Colon (tissue), 2 donors: Measurements from ENCODE around the gene MRPS12.
"Not testable (repeated sequence)": the region's sequence is repeated elsewhere in the genome, so short reads cannot be mapped to it uniquely, and the experiment has no call there.

ENCODE experiments used
- FAIRE-seq: peaks from 2 replicates; lab custom pipeline; 2012; peaks lifted over from hg19 to GRCh38; lab: Jason Lieb, UNC
- donor health status: control.
- donor health status: control.

Gene MRPS12

DNA sequence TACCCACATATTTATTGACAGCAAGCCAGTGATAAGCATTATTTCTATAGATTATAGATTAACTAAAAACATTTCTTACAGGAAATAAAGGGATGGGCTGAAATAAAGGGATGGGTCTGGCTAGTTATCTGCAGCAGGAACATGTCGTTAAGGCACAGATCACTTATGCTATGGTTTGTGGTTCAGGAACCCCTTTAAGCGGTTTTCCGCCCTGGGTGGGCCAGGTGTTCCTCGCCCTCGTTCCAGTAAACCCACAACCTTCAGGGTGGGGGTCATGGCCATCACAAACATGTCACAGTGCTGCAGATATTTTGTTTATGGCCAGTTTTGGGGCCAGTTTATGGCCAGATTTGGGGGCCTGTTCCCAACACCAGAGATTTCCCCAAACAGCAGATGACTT is 10.7 kb downstream of the MRPS12 start:
- not testable (repeated sequence) for FAIRE-seq

DNA sequence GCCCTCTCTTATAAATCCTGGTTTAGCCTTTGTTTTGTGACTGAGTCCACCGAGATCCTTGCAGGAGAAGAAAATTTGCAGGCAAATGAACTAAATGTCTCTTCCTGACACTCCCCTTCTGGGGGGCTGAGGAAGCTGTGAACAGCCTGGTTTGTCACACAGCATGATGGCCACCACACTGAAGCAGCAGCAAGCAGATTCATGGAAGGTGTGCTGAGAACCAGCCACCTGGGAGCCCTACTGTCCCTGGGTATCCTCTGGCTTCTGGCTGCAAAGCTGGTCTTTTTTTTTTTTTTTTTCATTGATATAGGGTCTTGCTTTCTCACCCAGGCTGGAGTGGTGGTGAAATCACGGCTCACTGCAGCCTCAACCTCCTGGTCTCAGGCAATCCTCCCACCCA is 11.2 kb downstream of the MRPS12 start:
- FAIRE-seq = no peak

DNA sequence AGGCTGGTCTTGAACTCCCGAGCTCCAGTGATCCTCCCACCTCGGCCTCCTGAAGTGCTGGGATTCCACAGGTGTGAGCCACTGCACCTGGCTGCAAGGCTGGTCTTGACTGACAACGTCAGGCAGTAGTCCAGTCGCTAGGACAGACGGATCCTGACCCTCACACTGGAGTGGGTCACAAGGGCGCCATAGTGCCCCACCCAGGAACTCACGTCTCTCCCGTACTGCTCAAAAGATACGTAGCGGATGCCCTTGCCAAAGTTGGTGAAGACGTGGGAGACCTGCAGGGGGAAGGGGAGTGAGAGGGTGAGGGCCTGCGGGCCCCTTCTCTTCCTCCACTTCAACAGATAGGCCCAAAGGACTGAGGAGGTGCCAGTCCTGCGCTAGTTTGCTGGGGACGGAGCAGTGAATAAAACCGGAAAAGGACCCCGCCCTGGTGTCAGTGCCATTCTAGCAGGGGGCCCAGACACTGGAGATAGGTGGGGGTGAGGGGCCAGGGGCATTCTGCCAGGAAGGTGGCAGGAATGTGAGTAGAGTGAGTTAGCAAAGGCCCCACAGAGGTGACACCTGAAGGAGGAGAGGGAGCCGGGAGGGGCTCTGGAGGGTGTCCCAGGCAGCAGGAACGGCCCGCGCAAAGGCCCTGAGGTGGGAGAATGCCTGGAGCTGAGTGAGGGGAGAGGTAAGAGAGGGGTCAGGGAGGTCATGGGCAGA is 11.9 kb downstream of the MRPS12 start:
- FAIRE-seq = no peak

DNA sequence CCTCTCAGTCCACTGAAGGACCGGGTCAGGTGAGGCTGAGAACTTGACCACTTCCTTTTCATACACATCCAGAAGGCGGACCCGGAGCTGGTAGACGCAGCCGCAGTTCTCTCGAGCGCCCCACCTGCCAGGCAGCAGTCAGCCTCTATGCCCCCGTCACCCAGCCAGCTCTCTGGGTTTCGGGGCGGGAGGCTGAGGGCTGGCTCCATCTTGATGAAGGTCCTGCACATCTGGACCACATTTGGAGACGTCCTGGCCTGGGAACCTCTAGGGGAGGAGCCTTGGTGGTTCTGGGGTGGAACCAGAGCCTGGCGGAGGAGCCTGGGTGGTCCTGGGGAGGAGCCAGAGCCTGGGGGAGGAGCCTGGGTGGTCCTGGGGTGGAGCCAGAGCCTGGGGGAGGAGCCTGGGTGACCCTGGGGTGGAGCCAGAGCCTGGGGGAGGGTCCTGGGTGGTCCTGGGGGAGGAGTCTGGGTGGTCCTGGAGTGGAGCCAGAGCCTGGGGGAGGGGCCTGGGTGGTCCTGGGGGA is 14.3 kb downstream of the MRPS12 start:
- FAIRE-seq = no peak

DNA sequence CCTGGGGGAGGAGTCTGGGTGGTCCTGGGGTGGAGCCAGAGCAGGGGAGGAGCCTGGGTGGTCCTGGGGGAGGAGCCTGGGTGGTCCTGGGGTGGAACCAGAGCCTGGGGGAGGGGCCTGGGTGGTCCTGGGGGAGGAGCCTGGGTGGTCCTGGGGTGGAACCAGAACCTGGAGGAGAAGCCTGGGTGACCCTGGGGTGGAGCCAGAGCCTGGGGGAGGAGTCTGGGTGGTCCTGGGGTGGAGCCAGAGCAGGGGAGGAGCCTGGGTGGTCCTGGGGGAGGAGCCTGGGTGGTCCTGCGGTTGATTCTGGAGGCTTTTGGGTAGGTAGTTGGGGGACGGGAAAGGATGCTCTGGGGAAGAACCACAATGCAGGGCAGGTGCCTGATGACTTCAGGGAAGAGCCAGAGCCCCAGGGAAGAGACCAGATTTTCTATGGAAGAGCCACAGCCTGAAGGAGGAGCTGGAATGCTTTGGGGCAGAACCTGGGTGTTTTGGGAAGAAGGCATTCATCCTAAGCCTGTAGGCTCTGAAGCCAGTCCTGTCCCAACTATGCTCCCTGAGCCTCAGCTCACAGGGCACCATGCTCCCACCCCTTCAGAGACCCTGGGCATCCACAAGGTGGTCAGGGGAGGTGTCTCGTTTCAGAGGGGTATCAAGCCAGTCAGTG is 15.0 kb downstream of the MRPS12 start:
- no peak for FAIRE-seq

DNA sequence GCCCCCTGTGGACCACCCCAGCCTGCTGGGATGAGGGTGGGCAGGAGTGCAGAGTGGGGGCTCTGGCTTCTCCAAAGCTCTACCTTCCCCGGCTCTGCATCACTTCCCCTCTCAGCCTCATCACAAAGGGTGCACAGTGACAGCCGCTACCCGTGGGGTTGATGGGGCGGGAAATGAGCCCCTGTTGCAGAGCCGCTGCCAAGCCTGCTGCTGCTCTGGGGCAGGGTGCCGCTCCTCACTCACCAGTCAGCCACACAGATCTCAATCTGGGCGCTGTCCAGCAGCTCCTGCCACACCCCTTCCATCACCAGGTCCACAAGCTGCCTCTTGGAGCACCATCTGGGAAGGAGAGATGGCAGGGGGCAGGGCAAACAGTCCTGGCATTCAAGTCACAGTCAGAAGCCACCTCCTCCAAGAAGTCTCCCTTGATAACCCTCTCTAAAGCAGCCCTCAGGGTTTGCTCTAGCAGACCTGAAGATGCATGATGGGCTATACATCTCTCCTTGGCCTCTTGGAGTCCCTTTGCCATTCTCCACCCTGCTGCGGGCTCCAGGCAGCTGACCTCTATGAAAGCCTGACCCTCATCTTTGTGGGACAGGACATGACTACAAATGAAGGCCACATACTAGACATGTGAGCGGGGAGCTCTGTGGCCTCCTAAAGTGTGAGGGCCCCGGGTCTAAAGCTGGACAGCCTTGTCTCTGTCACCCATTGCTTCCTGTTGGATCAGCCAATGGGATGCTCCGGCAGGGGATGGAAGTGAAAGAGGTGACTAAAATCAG is 15.7 kb downstream of the MRPS12 start:
- no peak for FAIRE-seq

DNA sequence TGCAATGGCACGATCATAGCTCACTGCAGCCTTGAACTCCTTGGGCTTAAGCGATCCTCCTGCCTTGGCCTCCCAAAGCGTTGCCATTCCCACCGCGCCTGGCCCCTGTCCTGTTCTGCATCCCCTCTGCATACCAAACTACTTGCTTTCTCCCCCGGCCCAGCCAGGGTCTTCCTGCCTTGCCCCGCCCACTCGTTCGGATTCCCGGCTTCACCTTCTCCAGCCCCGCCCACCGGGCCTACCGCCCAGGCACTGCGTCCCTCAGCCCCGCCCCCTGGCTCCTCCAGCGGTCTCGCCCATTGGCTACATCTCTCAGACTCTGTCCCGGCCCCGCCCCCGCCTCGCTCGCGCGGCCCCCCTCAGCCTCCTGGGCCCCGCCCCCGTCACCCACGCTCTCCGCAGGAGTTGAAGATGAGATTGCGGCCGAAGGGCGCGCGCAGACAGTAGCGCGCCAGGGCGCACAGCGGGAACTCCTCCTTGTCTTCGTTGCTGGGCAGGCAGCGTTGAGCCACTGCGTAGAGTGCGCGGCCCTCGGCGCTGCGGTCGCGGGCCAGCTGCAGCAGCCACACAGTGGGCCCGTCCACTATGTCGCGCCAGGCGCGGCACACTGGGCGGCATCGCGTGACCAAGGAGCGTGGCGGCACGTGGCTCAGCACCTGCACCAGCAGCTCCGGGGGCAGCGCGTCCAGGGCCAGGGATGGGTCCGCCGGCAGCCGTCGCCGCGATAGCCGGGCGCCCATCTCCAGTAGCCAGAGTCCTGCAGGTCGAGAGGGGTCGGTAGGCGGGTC is 19.0 kb downstream of the MRPS12 start:
- FAIRE-seq = no peak

DNA sequence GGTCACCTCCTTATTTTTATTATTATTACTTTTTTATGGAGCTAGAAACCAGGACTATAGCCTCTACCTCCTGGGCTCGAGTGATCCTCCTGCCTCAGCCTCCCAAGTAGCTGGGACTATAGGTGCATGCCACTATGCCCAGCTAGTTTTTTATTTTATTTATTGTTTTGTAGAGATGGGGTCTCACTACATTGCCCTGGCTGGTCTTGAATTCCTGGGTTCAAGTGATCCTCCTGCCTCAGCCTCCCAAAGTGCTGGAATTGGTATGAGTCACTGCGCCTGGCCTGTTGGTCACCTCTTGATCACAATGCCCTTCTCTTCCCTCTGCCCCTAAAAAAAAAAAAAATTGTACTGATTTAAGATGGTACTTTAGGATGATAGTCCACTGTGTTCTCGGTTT is 20.4 kb downstream of the MRPS12 start:
- FAIRE-seq = no peak

DNA sequence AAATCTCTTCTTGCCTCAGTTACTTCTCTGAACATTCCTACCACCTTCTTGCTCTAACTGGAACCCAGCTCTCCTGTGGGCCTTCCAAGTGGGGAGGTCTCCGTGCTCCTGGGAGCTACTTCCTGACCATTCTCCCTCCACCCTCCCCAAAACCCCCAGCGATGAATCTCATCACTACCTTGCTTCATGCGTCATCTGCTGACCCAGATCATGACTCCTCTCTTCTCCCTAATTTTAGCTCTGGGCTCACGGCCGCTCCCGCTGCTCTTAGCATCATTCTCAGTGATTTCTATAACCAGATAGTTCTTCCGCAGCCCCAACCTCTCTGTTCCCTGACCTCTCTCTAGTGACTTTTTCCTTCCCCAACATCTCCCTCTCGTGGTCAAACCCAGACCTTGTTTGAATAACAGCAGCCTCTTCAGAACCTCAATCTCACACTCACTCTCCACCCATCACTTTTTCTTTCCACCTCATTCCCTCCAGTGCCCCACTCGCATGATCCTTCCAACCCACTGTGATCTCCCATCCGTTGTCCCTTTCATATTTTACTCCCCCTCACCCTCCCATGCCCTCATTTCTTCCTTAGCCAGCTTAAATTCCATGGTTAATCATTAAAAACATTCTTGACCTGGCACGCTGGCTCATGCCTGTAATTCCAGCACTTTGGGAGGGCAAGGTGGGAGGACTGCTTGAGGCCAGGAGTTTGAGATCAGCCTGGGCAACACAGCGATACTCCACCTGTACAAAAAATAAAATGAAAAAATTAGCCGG is 21.8 kb downstream of the MRPS12 start:
- no peak for FAIRE-seq

DNA sequence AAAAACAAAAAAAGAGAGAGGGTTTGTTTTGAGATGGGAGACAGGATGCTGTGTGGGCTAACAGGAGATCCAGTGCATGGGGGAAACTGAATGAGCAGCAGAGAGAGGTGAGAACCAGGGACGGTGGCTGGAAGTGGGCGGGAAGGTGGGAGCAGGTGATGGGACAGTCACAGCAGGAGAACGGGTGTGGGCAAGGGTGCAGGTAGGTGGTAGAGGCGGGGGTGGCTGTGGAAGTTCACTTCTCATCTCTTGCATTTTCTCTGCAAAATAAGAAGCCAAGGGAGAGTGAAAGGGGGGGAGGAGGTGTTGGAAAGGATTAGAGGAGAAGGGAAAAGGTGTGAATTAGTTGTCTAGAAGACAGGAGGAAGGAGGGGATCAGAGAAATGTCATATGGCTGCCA is 22.9 kb downstream of the MRPS12 start:
- no peak for FAIRE-seq

DNA sequence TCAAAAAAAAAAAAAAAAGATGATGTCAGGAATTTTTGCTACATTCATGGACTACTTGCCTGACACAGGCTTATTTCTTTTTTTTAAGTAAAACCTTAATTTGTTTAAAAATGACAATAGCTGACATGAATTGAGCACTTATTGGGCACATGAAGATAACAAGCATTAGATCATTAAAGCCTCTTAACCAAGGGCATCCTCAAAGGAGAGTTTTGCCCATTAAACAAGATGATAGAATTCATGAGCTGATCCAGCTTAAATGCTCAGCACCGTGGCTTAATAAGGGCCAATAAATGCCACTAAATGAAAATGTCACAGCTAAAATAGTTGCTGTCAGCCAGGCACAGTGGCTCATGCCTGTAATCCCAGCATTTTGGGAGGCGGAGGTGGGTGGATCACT is 25.5 kb downstream of the MRPS12 start:
- no peak for FAIRE-seq

DNA sequence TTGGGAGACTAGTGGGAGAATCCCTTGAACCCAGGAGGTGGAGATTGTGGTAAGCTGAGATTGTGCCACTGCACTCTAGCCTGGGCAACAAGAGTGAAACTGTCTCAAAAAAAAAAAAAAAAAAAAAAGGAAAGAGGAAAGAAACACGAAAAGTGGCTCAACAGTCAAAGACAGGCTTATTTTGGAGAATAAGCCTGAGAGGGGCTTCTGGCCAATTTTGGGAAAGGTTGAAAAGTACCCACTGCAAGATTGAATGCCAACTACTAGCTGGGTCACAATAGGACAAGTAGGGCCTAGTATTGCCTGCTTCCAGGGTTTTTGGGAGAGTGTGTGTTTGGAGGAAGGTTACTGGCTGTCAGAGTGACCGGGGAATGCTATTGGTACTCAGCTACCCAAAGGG is 27.6 kb downstream of the MRPS12 start:
- no peak for FAIRE-seq

DNA sequence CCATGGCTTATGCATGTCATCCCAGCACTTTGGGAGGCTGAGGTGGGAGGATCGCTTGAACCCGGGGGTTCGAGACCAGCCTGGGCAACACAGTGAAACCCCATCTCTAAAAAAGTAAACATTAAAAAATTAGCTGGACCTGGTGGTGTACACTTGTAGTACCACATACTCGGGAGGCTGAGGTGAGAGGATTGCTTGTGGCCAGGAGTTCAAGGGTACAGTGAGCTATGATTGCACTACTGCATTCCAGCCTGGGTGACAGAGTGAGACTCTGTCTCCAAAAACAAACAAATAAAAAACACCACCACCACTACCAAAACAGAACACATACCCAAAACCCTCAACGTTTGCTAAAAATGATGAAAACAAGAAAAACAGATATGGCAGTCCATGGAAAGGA is 28.9 kb downstream of the MRPS12 start:
- FAIRE-seq = no peak

DNA sequence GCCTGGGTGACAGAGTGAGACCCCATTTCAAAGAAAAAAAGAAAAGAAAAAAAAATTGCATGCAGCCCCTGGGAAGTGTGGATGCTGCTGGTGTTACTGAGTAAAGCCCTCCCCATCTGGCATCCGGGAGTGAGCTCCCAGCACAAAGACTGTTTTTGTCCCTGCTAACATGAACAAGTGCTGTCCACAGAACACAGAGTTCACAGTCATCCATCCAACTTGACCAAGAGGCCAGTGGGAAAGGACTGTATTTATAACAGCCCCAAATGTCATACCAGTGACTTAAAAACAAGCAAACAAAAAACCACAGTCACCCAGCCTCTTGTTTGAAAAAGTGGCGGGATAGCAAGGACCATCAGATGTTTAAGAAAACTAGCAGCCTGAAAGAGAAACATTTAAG is 34.0 kb downstream of the MRPS12 start:
- FAIRE-seq = no peak

DNA sequence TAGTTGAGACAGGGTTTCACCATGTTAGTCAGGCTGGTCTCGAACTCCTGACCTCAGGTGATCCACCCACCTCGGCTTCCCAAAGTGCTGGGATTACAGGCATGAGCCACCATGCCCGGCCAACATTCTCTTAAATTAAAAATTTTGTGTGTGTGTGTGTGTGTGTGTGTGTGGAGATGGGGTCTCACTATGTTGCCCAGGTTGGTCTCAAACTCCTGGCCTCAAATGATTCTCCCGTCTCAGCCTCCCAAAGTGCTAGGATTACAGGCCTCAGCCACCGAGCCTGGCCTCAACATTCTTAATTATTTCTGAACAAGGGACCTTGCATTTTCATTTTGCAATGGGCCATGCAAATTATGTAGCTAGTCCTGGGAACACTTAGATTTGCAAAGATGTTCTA is 35.4 kb downstream of the MRPS12 start:
- FAIRE-seq = not testable (repeated sequence)

DNA sequence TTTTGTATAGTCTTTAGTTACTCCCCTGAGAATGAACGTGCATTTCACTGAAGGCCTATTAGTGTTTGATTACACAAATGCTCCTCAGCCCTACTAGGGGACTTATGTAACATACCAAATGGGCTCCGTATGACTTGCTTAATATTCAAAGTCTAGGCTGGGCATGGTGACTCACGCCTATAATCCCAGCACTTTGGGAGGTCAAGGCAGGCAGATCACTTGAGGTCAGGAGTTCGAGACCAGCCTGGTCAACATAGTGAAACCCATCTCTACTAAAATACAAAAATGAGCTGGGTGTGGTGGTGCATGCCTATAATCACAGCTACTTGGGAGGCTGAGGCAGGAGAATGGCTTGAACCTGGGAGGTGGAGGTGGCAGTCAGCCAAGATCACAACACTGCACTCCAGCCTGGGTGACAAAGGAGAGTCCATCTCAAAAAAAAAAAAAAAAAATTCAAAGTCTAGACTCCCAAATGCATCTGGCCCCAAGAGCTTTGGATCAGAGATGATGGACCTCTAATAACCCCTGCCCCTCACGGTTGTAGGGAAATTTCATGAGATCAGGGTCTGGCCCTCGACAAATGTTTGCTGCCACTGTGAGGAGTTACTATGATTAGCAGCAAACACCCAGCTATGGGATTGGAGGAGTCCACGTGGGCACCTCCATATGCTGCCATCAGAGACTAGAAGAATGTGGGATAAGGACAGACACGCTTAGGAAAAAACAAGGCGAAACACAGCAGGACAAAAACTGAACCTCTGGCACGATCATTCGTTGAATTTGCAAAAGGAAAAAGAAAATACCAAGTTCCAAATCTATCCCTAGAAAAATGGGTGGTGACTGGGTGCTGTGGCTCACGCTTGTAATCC is 40.2 kb downstream of the MRPS12 start:
- no peak for FAIRE-seq

DNA sequence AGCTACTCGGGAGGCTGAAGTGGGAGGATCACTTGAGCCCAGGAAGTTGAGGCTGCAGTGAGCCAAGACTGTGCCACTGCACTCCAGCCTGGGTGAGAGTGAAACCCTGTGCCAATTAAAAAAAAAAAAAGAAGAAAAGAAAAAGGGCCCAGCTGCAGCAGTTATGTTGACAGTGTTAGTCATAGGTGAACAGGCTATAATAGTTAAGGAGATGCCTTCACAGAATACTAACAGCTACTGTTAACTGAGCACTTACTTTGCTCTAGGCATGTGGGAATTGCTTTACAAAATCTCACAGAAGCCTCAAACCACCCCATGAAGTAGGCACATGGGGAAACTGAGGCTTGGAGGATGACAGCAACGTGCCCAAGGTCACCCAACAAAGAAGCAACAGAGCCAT is 40.9 kb downstream of the MRPS12 start:
- no peak for FAIRE-seq

DNA sequence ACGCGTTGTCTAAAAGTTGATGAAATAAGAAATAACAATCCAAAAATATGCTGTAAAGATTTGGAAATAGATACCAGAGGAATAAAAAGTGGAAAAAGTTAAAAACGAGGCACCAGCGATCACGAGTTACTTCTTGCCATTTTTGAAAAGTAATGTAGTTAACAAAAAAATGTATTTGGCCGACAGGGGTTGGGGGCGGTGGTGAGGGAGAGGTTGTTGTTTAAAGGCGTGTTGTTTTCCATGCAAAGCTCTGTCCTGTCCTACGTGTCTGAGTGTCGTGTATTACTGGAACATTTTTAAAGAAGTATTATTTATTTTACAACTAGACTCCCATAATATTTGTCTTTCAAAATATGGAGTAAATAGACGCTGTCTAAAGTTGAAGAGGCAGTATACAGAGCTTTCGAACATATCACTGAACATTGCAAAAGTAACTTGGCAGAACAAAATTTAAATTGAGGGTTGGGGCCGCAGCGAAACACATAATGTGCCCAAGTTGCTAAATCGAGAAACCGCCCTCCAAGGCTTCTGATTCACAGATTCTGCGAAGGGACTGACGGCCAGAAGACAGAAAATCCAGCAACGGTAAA is 44.0 kb downstream of the MRPS12 start:
- no peak for FAIRE-seq

DNA sequence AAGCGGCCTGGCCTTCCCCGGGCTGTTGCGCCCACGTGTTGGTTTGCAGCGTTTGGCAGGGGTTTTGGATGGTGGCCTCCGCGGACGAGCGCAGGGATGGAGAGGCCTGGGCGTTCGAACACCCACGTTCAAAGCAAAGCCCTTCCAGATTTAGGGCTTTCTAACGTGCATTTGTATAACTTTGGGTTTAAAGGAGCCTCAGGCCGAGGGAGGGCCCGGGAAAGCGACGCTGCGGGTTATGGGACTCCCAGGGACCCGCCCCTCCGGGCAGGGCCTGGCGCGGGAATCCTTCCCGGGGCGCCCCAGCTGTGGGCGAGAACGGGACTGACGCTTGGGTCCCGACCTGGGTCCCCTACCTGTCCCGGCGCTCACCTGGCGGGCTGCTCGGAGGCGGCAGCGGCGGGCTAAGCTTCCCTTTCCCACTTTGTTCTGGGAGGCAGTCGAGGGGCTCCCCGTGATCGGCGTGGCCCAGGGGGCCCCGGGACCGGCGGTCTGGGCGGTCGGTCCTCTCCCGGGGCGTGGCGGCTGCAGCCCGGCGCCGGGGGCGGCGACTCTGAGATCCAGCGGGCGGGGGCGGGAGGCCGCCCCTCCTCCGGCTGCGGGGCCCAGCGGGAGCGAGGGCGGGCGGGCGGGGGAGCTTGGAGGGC is 44.6 kb downstream of the MRPS12 start, which contains the start of gene FBXO17:
FBXO17 (minus strand) TSS at position 529 of the 647 bp plus-strand sequence. CDS start 25,423 bp downstream, outside the sequence.
- no peak for FAIRE-seq
